ENCODE measurements around the gene FAM240A.

FAM240A gene

GRCh38 chr3:46675426-46675825 is 63.1 kb downstream of the FAM240A start:
- no peak for DNase-seq (ENCODE audit: low spot score)
